PC-3 (cell line): ENCODE measurements around the gene PPIF. TPM values are rescaled to one million over a fixed set of nuclear protein-coding genes. Genes with fewer than 3 reads are reported as not detected.

Experiments
- ATAC-seq: fragments of 200-7000 bp; cut with Tn5 transposase; 2 replicates; pipeline ENCODE4 v1.9.1; 2020; ENCODE audit warnings: mild to moderate bottlenecking, moderate library complexity
- BruUV-seq: library from RNA; stranded (reverse); fragments of 400-500 nt; replicated peaks from 2 replicates; lab custom pipeline; 2021; lab: Mats Ljungman, UMichigan
- CTCF ChIA-PET: fragments of 300-600 bp; sonication (Branson Sonifier 250); formaldehyde crosslinking; loops from one replicate; lab custom pipeline; 2022; ENCODE audit warnings: antibody characterized with exemption; lab: Charles Lee
- POLR2A ChIA-PET: fragments of 300-600 bp; sonication (Branson Sonifier 250); formaldehyde crosslinking; loops from one replicate; lab custom pipeline; 2022; ENCODE audit warnings: antibody characterized with exemption; ENCODE audit not compliant: unreplicated experiment; lab: Charles Lee
- DNase-seq: peaks from one replicate; pipeline ENCODE4 v3.0.0-alpha.2; 2015
- H2AFZ ChIP-seq: fragments of 300-600 bp; sonication (generic); 2 replicates; pipeline ENCODE4 v1.6.0; 2016; ENCODE audit warnings: antibody characterized with exemption, low read length
- H3F3A ChIP-seq: fragments of 300-600 bp; sonication (generic); one replicate; pipeline ENCODE4 v1.6.0; 2017; ENCODE audit warnings: antibody characterized with exemption, low read length, control low read depth, mild to moderate bottlenecking; ENCODE audit not compliant: unreplicated experiment
- H3K27ac ChIP-seq: fragments of 300-600 bp; sonication (generic); 2 replicates; pipeline ENCODE4 v1.5.1; 2016; ENCODE audit warnings: mild to moderate bottlenecking, low read length
- H3K27me3 ChIP-seq: fragments of 300-600 bp; sonication (generic); 2 replicates; pipeline ENCODE4 v1.6.1; 2016; ENCODE audit warnings: low read length, mixed read lengths
- H3K36me3 ChIP-seq: fragments of 300-600 bp; sonication (generic); 2 replicates; pipeline ENCODE4 v1.6.1; 2016; ENCODE audit warnings: low read depth, mixed run types, low read length, mixed read lengths
- H3K4me1 ChIP-seq: fragments of 300-600 bp; sonication (generic); 2 replicates; pipeline ENCODE4 v1.5.1; 2016; ENCODE audit warnings: low read length; ENCODE audit not compliant: insufficient read depth
- H3K4me2 ChIP-seq: fragments of 300-600 bp; sonication (generic); 2 replicates; pipeline ENCODE4 v1.6.0; 2016; ENCODE audit warnings: low read length
- H3K4me3 ChIP-seq: fragments of 300-600 bp; sonication (generic); 2 replicates; pipeline ENCODE4 v1.5.1; 2016; ENCODE audit warnings: mild to moderate bottlenecking, low read length, mixed read lengths
- H3K79me2 ChIP-seq: fragments of 300-600 bp; sonication (generic); 2 replicates; pipeline ENCODE4 v1.6.1; 2017; ENCODE audit warnings: low read length, mixed read lengths
- H3K9ac ChIP-seq: fragments of 300-600 bp; sonication (generic); 2 replicates; pipeline ENCODE4 v1.6.0; 2016; ENCODE audit warnings: mild to moderate bottlenecking, low read length
- H3K9me2 ChIP-seq: fragments of 300-600 bp; sonication (generic); replicated peaks from 2 replicates; pipeline ENCODE4 v1.6.1; 2016; ENCODE audit warnings: mixed run types, low read length, mixed read lengths
- H3K9me3 ChIP-seq: fragments of 300-600 bp; sonication (generic); 2 replicates; pipeline ENCODE4 v1.6.1; 2016; ENCODE audit warnings: low read length, mixed read lengths
- H4K20me1 ChIP-seq: fragments of 300-600 bp; sonication (generic); 2 replicates; pipeline ENCODE4 v1.6.1; 2016; ENCODE audit warnings: low read length, mixed read lengths
- CTCF ChIP-seq: fragments of 300-600 bp; sonication (generic); conservative IDR thresholded peaks from 2 replicates; pipeline ENCODE4 v1.5.1; 2017; ENCODE audit warnings: antibody characterized with exemption, low read depth, mild to moderate bottlenecking, low read length
- EZH2 ChIP-seq: fragments of 300-600 bp; sonication (generic); IDR thresholded peaks from one replicate; pipeline ENCODE4 v1.6.1; 2017; ENCODE audit warnings: antibody characterized with exemption, mild to moderate bottlenecking, low read length; ENCODE audit not compliant: unreplicated experiment
- EZH2phosphoT487 ChIP-seq: fragments of 300-600 bp; sonication (generic); IDR thresholded peaks from 2 replicates; pipeline ENCODE4 v1.6.1; 2018; ENCODE audit warnings: mild to moderate bottlenecking, antibody characterized with exemption, low read length, borderline replicate concordance
- intact Hi-C: fragments of 100-400 bp; cut with micrococcal nuclease; formaldehyde crosslinking; loops from 2 replicates; pipeline ENCODE4 v1.9.0; 2023
- total RNA-seq: library from RNA; depleted of rRNA; stranded (reverse); fragments of >200 nt; gene quantifications from 2 replicates; pipeline ENCODE4 v1.2.3, GENCODE V29; 2014

Gene PPIF
- total RNA-seq, 1 experiment from 2014 or later, result 381 TPM

- H3K27me3 ChIP-seq, result no peaks in the 10 kb centered on the region
- no TSS peak for BruUV-seq
- H3K79me2 ChIP-seq, result no peaks in the 10 kb centered on the region
- H3F3A ChIP-seq, result peaks cover 21% of the 10 kb centered on the region
- no peaks in the 10 kb centered on the region for H4K20me1 ChIP-seq
- H3K4me2 ChIP-seq, result peak overlapping the region; percentile 2
- peak; percentile 91 for DNase-seq
- H3K36me3 ChIP-seq, result no peaks in the 10 kb centered on the region; the same call in 1 of the 2 replicates
- peak overlapping the region; percentile 1; the same call in 1 of the 2 replicates for H2AFZ ChIP-seq
- intact Hi-C loops, result loop anchor here (10.0 kb wide), 1 partner anchor 354 kb away; no protein-coding TSS in a partner anchor
- POLR2A ChIA-PET, result interaction anchor here (0.7 to 1.2 kb wide), 2 partner anchors 12 to 154 kb away, joined by 4 read pairs; no protein-coding TSS in a partner anchor
- H3K27ac ChIP-seq, result peak overlapping the region; percentile 81
- H3K9me2 ChIP-seq, result no peaks in the 10 kb centered on the region
- H3K9me3 ChIP-seq, result no peaks in the 10 kb centered on the region
- ATAC-seq, result peak; percentile 39
- no peak for TF ChIP-seq EZH2phosphoT487
- no peak for TF ChIP-seq CTCF
- TF ChIP-seq EZH2, result no peak
- H3K4me1 ChIP-seq, result peaks cover 54% of the 10 kb centered on the region
- peak overlapping the region; percentile 45 for H3K9ac ChIP-seq
- CTCF ChIA-PET, result no interaction called here
- no peak overlapping the region for H3K4me3 ChIP-seq
Observed at GRCh38 chr10:79328737-79329504, 18.3 kb upstream of the PPIF start.

GRCh38 chr10:79329529-79329928, 17.7 kb upstream of the PPIF start:
- DNase-seq, result peak; percentile 99
- Histone ChIP-seq H3K4me2 (peak overlapping the region; percentile 3), H3K9ac (peak overlapping the region; percentile 45), H2AFZ (peak overlapping the region; percentile 6), H3K4me3 (no peak overlapping the region), H3K9me2 (no peaks in the 10 kb centered on the region), H3K4me1 (peaks cover 58% of the 10 kb centered on the region), H3K27ac (peak overlapping the region; percentile 81), H3K9me3 (no peaks in the 10 kb centered on the region), H3K79me2 (no peaks in the 10 kb centered on the region), H4K20me1 (no peaks in the 10 kb centered on the region), H3F3A (peaks cover 21% of the 10 kb centered on the region), H3K36me3 (no peaks in the 10 kb centered on the region; the same call in 1 of the 2 replicates), H3K27me3 (no peaks in the 10 kb centered on the region)
- POLR2A ChIA-PET, result interaction anchor here (0.6 to 1.2 kb wide), 2 partner anchors 12 to 750 kb away, joined by 4 read pairs; no protein-coding TSS in a partner anchor
- intact Hi-C loops, result loop anchor here (10.0 kb wide), 1 partner anchor 355 kb away; no protein-coding TSS in a partner anchor
- no TSS peak for BruUV-seq
- TF ChIP-seq CTCF, result no peak
- TF ChIP-seq EZH2phosphoT487, result no peak
- TF ChIP-seq EZH2, result no peak
- peak; percentile 44 for ATAC-seq
- CTCF ChIA-PET, result no interaction called here
